ENCODE results near the gene BTF3. TPM values are rescaled to one million over a fixed set of nuclear protein-coding genes. Genes with fewer than 3 reads are reported as not detected.
"Not testable (repeated sequence)": the region's sequence is repeated elsewhere in the genome, so short reads cannot be mapped to it uniquely, and the experiment has no call there.

BTF3 gene
- polyA plus RNA-seq, 1 donor from 2014 or later = 324 TPM

- Histone ChIP-seq H3K27me3 (ENCODE audit: insufficient read depth, low read depth, low read length) (no peaks in the 10 kb centered on the region), H3K9me2 (ENCODE audit: insufficient read depth, low read length) (no peaks in the 10 kb centered on the region), H3K4me3 (ENCODE audit: low read length) (no peak overlapping the region), H3K4me2 (ENCODE audit: low read length) (no peak overlapping the region), H4K20me1 (ENCODE audit: insufficient read depth) (no peaks in the 10 kb centered on the region), H3F3A (ENCODE audit: insufficient read depth, low read length, poor library complexity, severe bottlenecking) (no peaks in the 10 kb centered on the region), H3K36me3 (ENCODE audit: insufficient read depth, low read length) (no peaks in the 10 kb centered on the region), H2AFZ (ENCODE audit: low read depth, low read length) (no peak overlapping the region), H3K9me3 (ENCODE audit: low read length) (no peaks in the 10 kb centered on the region), H3K9ac (ENCODE audit: low read length) (no peak overlapping the region), H3K79me2 (replicated peaks; ENCODE audit: insufficient read depth, low read length) (no peaks in the 10 kb centered on the region), H3K27ac (ENCODE audit: low read length) (no peak overlapping the region)
- no peak for TF ChIP-seq RAD21 (conservative IDR thresholded peaks at IDR 0.05)
- no peak for TF ChIP-seq MXI1 (conservative IDR thresholded peaks at IDR 0.05; ENCODE audit: poor library complexity, severe bottlenecking)
- no peak for TF ChIP-seq EZH2 (IDR thresholded peaks at IDR 0.05; ENCODE audit: borderline replicate concordance, insufficient read depth, low read length, poor library complexity, severe bottlenecking)
- TF ChIP-seq REST (IDR thresholded peaks at IDR 0.05; ENCODE audit: borderline replicate concordance) = no peak
- TF ChIP-seq SMC3 (conservative IDR thresholded peaks at IDR 0.05; ENCODE audit: poor library complexity) = no peak
These were observed 11.9 kb upstream of the BTF3 start for GRCh38 chr5:73486119-73486899.

GRCh38 chr5:73487257-73487656, 11.0 kb upstream of the BTF3 start:
- not testable (repeated sequence) for H3K27me3 ChIP-seq (ENCODE audit: insufficient read depth, low read depth, low read length); H3K9ac ChIP-seq (ENCODE audit: low read length); H2AFZ ChIP-seq (ENCODE audit: low read depth, low read length); H3K4me3 ChIP-seq (ENCODE audit: low read length); H3F3A ChIP-seq (ENCODE audit: insufficient read depth, low read length, poor library complexity, severe bottlenecking); H3K27ac ChIP-seq (ENCODE audit: low read length); H3K9me2 ChIP-seq (ENCODE audit: insufficient read depth, low read length); H3K4me2 ChIP-seq (ENCODE audit: low read length); H3K79me2 ChIP-seq (replicated peaks; ENCODE audit: insufficient read depth, low read length); H3K9me3 ChIP-seq (ENCODE audit: low read length); H3K36me3 ChIP-seq (ENCODE audit: insufficient read depth, low read length); H4K20me1 ChIP-seq (ENCODE audit: insufficient read depth)

GRCh38 chr5:73487815-73488214, 10.4 kb upstream of the BTF3 start:
- no peak for TF ChIP-seq REST (IDR thresholded peaks at IDR 0.05; ENCODE audit: borderline replicate concordance)
- TF ChIP-seq MXI1 (conservative IDR thresholded peaks at IDR 0.05; ENCODE audit: poor library complexity, severe bottlenecking) = no peak
- TF ChIP-seq EP300 (conservative IDR thresholded peaks at IDR 0.05; ENCODE audit: poor library complexity, severe bottlenecking) = no peak
- TF ChIP-seq EZH2 (IDR thresholded peaks at IDR 0.05; ENCODE audit: borderline replicate concordance, insufficient read depth, low read length, poor library complexity, severe bottlenecking) = no peak
- TF ChIP-seq CTCF (IDR thresholded peaks at IDR 0.05; ENCODE audit: poor library complexity, severe bottlenecking) = no peak
- TF ChIP-seq SMC3 (conservative IDR thresholded peaks at IDR 0.05; ENCODE audit: poor library complexity) = no peak
- TF ChIP-seq TAF1 (IDR thresholded peaks at IDR 0.05; ENCODE audit: low read depth) = no peak
- H3K9ac ChIP-seq (ENCODE audit: low read length) = no peak overlapping the region
- no peaks in the 10 kb centered on the region for H3K36me3 ChIP-seq (ENCODE audit: insufficient read depth, low read length)
- H3K9me2 ChIP-seq (ENCODE audit: insufficient read depth, low read length) = no peaks in the 10 kb centered on the region
- H3K9me3 ChIP-seq (ENCODE audit: low read length) = no peaks in the 10 kb centered on the region
- no peaks in the 10 kb centered on the region for H3K27me3 ChIP-seq (ENCODE audit: insufficient read depth, low read depth, low read length)
- H3K27ac ChIP-seq (ENCODE audit: low read length) = no peak overlapping the region
- no peaks in the 10 kb centered on the region for H3K79me2 ChIP-seq (replicated peaks; ENCODE audit: insufficient read depth, low read length)
- no peaks in the 10 kb centered on the region for H4K20me1 ChIP-seq (ENCODE audit: insufficient read depth)
- H3K4me3 ChIP-seq (ENCODE audit: low read length) = no peak overlapping the region
- no peak overlapping the region for H2AFZ ChIP-seq (ENCODE audit: low read depth, low read length)
- no peaks in the 10 kb centered on the region for H3F3A ChIP-seq (ENCODE audit: insufficient read depth, low read length, poor library complexity, severe bottlenecking)
- H3K4me2 ChIP-seq (ENCODE audit: low read length) = no peak overlapping the region
